Naive thymus-derived CD8-positive, alpha-beta T cell (primary cell): ENCODE results near the gene EDRF1. TPM values are rescaled to one million over a fixed set of nuclear protein-coding genes. Genes with fewer than 3 reads are reported as not detected.

Experiments
- ATAC-seq, 2 donors: fragments of 150-1000 bp; cut with Tn5 transposase in 1 of 2; sonication (Bioruptor Pico), chemical (Tn5 transposase) in 1 of 2; 1 replicate in 1 of 2; 2 replicates in 1 of 2; pipeline ENCODE4 v1.10.0; 2021; ENCODE audit warnings: mild to moderate bottlenecking in 2 of 2, moderate library complexity in 2 of 2
- POLR2A ChIA-PET: fragments of 350-600 bp; sonication (Branson Sonifier 250); formaldehyde crosslinking; loops from one replicate; lab custom pipeline; 2021; ENCODE audit warnings: antibody characterized with exemption; lab: Charles Lee
- DNase-seq, 10 donors: peaks; one replicate each; pipeline versions ENCODE4 v3.0.0 to v3.0.0-alpha.2; 2020 to 2022
- H3K27ac Mint-ChIP-seq, 10 donors: one replicate each; pipeline ENCODE4 v1.8.0; 2020 to 2022; ENCODE audit warnings: mild to moderate bottlenecking in 10 of 10, mixed read lengths in 10 of 10, moderate library complexity in 4 of 10, inconsistent platforms in 1 of 10
- H3K27me3 Mint-ChIP-seq, 5 donors: one replicate each; pipeline ENCODE4 v1.8.0; 2021 to 2022; ENCODE audit warnings: mixed read lengths in 5 of 5
- H3K36me3 Mint-ChIP-seq, 3 donors: one replicate each; pipeline ENCODE4 v1.8.0; 2020 to 2022; ENCODE audit warnings: mixed read lengths in 3 of 3, mild to moderate bottlenecking in 2 of 3, inconsistent platforms in 1 of 3
- H3K4me1 Mint-ChIP-seq, 4 donors: one replicate each; pipeline ENCODE4 v1.8.0; 2021 to 2022; ENCODE audit warnings: mixed read lengths in 4 of 4
- H3K4me3 Mint-ChIP-seq, 10 donors: one replicate each; pipeline ENCODE4 v1.8.0; 2020 to 2022; ENCODE audit warnings: mild to moderate bottlenecking in 10 of 10, mixed read lengths in 10 of 10, moderate library complexity in 6 of 10, inconsistent platforms in 1 of 10
- H3K9me3 Mint-ChIP-seq, 9 donors: one replicate each; pipeline ENCODE4 v1.8.0; 2020 to 2022; ENCODE audit warnings: mixed read lengths in 9 of 9, mild to moderate bottlenecking in 3 of 9, inconsistent platforms in 1 of 9, moderate library complexity in 1 of 9
- polyA plus RNA-seq, 3 donors: library from polyadenylated mRNA; unstranded; fragments of 300-500 nt; fragmentation: Illumina TruSeq; gene quantifications; one replicate each; pipeline ENCODE4 v1.2.3, GENCODE V29; 2021
- total RNA-seq, 8 experiments: library from RNA in 2 of 8; stranded (reverse) in 2 of 8; gene quantifications; one replicate each; pipeline ENCODE4 v1.2.3 and lab custom pipeline; 2021 to 2026

The EDRF1 gene
- total and polyA plus RNA-seq, 5 experiments from 2014 or later, result 10.3 to 61.4 (median 12.8) TPM

- H3K4me3 Mint-ChIP-seq, result no peak overlapping the region
- H3K36me3 Mint-ChIP-seq, result peaks cover 4 to 60% (median 27%) of the 10 kb centered on the region in 3 donors
- no peaks in the 10 kb centered on the region for H3K27me3 Mint-ChIP-seq
- POLR2A ChIA-PET, result no interaction called here
- no peak for DNase-seq
- no peak for ATAC-seq
- no peak overlapping the region for H3K27ac Mint-ChIP-seq
- H3K9me3 Mint-ChIP-seq, result no peaks in the 10 kb centered on the region
- peaks cover 0 to 5% (median 1%) of the 10 kb centered on the region in 4 donors for H3K4me1 Mint-ChIP-seq
Measured at GRCh38 chr10:125808047-125808446, 88.5 kb downstream of the EDRF1 start.

GRCh38 chr10:125811251-125811650 is 91.7 kb downstream of the EDRF1 start:
- no peak for DNase-seq
- no peak overlapping the region for H3K27ac Mint-ChIP-seq
- no peaks in the 10 kb centered on the region for H3K27me3 Mint-ChIP-seq
- peaks cover 4 to 72% (median 38%) of the 10 kb centered on the region in 3 donors for H3K36me3 Mint-ChIP-seq
- ATAC-seq, result no peak
- POLR2A ChIA-PET, result no interaction called here
- H3K4me3 Mint-ChIP-seq, result no peak overlapping the region
- H3K4me1 Mint-ChIP-seq, result peaks cover 0 to 7% (median 5%) of the 10 kb centered on the region in 4 donors
- H3K9me3 Mint-ChIP-seq, result no peaks in the 10 kb centered on the region

- H3K27ac Mint-ChIP-seq, result no peak overlapping the region
- no peak overlapping the region for H3K4me3 Mint-ChIP-seq
- peaks cover 0 to 12% (median 9%) of the 10 kb centered on the region in 4 donors for H3K4me1 Mint-ChIP-seq
- no peak for DNase-seq
- no peaks in the 10 kb centered on the region for H3K27me3 Mint-ChIP-seq
- H3K36me3 Mint-ChIP-seq, result peaks cover 4 to 62% (median 38%) of the 10 kb centered on the region in 3 donors
- H3K9me3 Mint-ChIP-seq, result no peaks in the 10 kb centered on the region
- POLR2A ChIA-PET, result no interaction called here
- ATAC-seq, result no peak
Measured at GRCh38 chr10:125812128-125812750, 92.7 kb downstream of the EDRF1 start.

Other genes starting within 250 kb of the EDRF1 start
- not detected for gene TEX36, start 36.5 kb upstream of the EDRF1 start, total RNA-seq
- not detected for gene TEX36, start 36.5 kb upstream of the EDRF1 start, polyA plus RNA-seq
- gene MMP21, start 56.1 kb downstream of the EDRF1 start, total RNA-seq, result under 1 TPM; 0.18 to 0.71 TPM
- not detected for gene MMP21, start 56.1 kb downstream of the EDRF1 start, polyA plus RNA-seq
- gene UROS, start 103.5 kb downstream of the EDRF1 start, total RNA-seq, result 10 to 100 TPM; 37.8 to 40.6 TPM
- 10 to 100 TPM; 62.2 to 71.8 (median 66.5) TPM for gene UROS, start 103.5 kb downstream of the EDRF1 start, polyA plus RNA-seq
- 10 to 100 TPM; 46.3 to 54.9 TPM for gene BCCIP, start 103.8 kb downstream of the EDRF1 start, total RNA-seq
- gene BCCIP, start 103.8 kb downstream of the EDRF1 start, polyA plus RNA-seq, result 10 to 100 TPM; 87.8 to 94.0 (median 93.6) TPM
- gene DHX32, start 161.6 kb downstream of the EDRF1 start, total RNA-seq, result 10 to 100 TPM; 17.3 to 19.1 TPM
- 10 to 100 TPM; 11.5 to 17.3 (median 14.2) TPM for gene DHX32, start 161.6 kb downstream of the EDRF1 start, polyA plus RNA-seq
- under 1 TPM; 0.52 to 0.96 TPM for gene FANK1, start 176.9 kb downstream of the EDRF1 start, total RNA-seq
- gene FANK1, start 176.9 kb downstream of the EDRF1 start, polyA plus RNA-seq, result not detected